Ovary (tissue), 3 donors: ENCODE data around the gene SUSD5.

Experiments
- EP300 ChIP-seq: sonication (generic); formaldehyde crosslinking; IDR thresholded peaks from one replicate; pipeline ENCODE4 v1.6.1; 2017; ENCODE audit warnings: antibody characterized with exemption
- POLR2A ChIP-seq: fragments of 450-650 bp; IDR thresholded peaks from one replicate; pipeline ENCODE4 v1.6.1; 2017; ENCODE audit warnings: antibody characterized with exemption, mild to moderate bottlenecking, moderate library complexity
- TF ChIP-seq, protein P1 (sequence below), 3 donors: fragments of 450-650 bp in 2 of 3; fragments of 200-600 bp in 1 of 3; IDR thresholded peaks; one replicate each; pipeline versions ENCODE4 v1.5.1 to v1.8.0; 2016 to 2022; ENCODE audit warnings: antibody characterized with exemption in 3 of 3, mild to moderate bottlenecking in 1 of 3
- donor health status: DM: no; HTN: no; CAD: no.

DNA sequence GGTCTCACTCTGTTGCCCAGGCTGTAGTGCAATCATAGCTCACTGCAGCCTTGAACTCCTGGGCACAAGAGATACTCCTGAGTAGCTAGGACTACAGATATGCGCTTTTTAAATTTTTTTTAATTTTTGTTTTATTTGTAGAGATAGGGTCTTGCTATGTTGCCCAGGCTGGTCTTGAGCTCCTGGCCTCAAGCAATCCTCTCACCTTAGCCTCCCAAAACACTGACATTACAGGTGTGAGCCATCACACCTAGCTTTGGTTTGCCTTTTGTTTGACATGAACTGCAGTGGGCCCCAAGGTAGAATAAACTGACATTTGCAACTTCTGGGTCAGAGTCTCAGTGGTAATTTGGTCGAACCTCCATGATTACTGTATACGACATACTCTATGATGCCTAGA, 113.8 kb downstream of the SUSD5 start:
- TF ChIP-seq, protein P1, sequence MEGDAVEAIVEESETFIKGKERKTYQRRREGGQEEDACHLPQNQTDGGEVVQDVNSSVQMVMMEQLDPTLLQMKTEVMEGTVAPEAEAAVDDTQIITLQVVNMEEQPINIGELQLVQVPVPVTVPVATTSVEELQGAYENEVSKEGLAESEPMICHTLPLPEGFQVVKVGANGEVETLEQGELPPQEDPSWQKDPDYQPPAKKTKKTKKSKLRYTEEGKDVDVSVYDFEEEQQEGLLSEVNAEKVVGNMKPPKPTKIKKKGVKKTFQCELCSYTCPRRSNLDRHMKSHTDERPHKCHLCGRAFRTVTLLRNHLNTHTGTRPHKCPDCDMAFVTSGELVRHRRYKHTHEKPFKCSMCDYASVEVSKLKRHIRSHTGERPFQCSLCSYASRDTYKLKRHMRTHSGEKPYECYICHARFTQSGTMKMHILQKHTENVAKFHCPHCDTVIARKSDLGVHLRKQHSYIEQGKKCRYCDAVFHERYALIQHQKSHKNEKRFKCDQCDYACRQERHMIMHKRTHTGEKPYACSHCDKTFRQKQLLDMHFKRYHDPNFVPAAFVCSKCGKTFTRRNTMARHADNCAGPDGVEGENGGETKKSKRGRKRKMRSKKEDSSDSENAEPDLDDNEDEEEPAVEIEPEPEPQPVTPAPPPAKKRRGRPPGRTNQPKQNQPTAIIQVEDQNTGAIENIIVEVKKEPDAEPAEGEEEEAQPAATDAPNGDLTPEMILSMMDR (IDR thresholded peaks at IDR 0.05): no peak
- TF ChIP-seq EP300 (no peak), POLR2A (no peak)
